HCT116 (cell line): ENCODE data around the gene NOTCH2NLA.
"Not testable (repeated sequence)": the region's sequence is repeated elsewhere in the genome, so short reads cannot be mapped to it uniquely, and the experiment has no call there.

Experiments
- CEBPB ChIP-seq: IDR thresholded peaks from 2 replicates; pipeline ENCODE4 v1.6.1; 2012; ENCODE audit warnings: low read depth
- CTCF ChIP-seq, 3 experiments: fragments of 200-600 bp in 1 of 3; sonication (generic) in 1 of 3; IDR thresholded peaks in 2 of 3; conservative IDR thresholded peaks in 1 of 3; 2 replicates each; pipeline ENCODE4 v1.5.1; 2012 to 2017; ENCODE audit warnings: low read depth in 2 of 3, low read length in 2 of 3, antibody characterized with exemption in 1 of 3, borderline replicate concordance in 1 of 3, control low read depth in 1 of 3, mild to moderate bottlenecking in 1 of 3, mixed read lengths in 1 of 3, mixed run types in 1 of 3, moderate library complexity in 1 of 3; ENCODE audit not compliant: insufficient read depth in 1 of 3
- EZH2 ChIP-seq: fragments of 200-600 bp; sonication (generic); IDR thresholded peaks from 2 replicates; pipeline ENCODE4 v1.6.1; 2017; ENCODE audit warnings: antibody characterized with exemption, mixed run types
- POLR2A ChIP-seq: IDR thresholded peaks from 2 replicates; pipeline ENCODE4 v1.7.0; 2011; ENCODE audit warnings: borderline replicate concordance; ENCODE audit not compliant: insufficient read depth, insufficient read length; ENCODE audit errors: extremely low read depth
- POLR2AphosphoS5 ChIP-seq: IDR thresholded peaks from 2 replicates; pipeline ENCODE4 v1.6.1; 2011; ENCODE audit warnings: mild to moderate bottlenecking, low read depth, low read length, moderate library complexity
- SIN3A ChIP-seq: IDR thresholded peaks from 2 replicates; pipeline ENCODE4 v1.6.1; 2012; ENCODE audit warnings: low read depth
- SRF ChIP-seq: IDR thresholded peaks from 2 replicates; pipeline ENCODE4 v1.6.1; 2012; ENCODE audit warnings: low read depth
- TCF7L2 ChIP-seq: IDR thresholded peaks from 2 replicates; pipeline ENCODE4 v1.7.0; 2011; ENCODE audit warnings: borderline replicate concordance, inconsistent platforms; ENCODE audit not compliant: insufficient read depth, insufficient read length; ENCODE audit errors: extremely low read depth
- ZFX ChIP-seq: fragments of 450-650 bp; IDR thresholded peaks from 2 replicates; pipeline ENCODE4 v1.6.1; 2017

DNA sequence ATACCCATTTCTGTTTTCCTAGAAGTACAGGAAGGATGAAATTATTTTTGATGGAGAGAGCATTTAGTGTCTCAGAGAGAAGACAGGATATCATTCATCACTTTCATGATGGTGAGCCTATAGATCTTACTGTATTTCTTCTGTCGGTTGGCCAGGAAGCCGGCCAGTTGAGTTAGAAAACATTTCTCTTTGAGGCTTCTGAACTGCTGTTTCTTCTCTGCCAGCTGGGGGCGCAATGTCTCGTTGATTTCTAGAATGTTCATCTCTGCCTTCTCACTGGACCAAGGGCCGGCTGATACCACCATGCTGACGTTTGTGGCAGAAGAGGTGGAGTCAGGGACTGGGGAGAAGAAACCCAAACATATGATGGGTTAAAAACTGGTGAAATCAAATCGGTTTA, 84.4 kb downstream of the NOTCH2NLA start, which contains the start of gene NBPF10:
- not testable (repeated sequence) for TF ChIP-seq SIN3A; CTCF (IDR thresholded peaks at IDR 0.05 in 2 of 3, conservative IDR thresholded peaks at IDR 0.05 in 1 of 3; ENCODE audit: borderline replicate concordance in 1 of 3, insufficient read depth in 1 of 3, low read depth in 2 of 3, low read length in 2 of 3); POLR2AphosphoS5; POLR2A; CEBPB; SRF; ZFX; TCF7L2; EZH2
